ENCODE results near the gene RNF149.
"Not testable (repeated sequence)": the region's sequence is repeated elsewhere in the genome, so short reads cannot be mapped to it uniquely, and the experiment has no call there.

Gene RNF149

DNA sequence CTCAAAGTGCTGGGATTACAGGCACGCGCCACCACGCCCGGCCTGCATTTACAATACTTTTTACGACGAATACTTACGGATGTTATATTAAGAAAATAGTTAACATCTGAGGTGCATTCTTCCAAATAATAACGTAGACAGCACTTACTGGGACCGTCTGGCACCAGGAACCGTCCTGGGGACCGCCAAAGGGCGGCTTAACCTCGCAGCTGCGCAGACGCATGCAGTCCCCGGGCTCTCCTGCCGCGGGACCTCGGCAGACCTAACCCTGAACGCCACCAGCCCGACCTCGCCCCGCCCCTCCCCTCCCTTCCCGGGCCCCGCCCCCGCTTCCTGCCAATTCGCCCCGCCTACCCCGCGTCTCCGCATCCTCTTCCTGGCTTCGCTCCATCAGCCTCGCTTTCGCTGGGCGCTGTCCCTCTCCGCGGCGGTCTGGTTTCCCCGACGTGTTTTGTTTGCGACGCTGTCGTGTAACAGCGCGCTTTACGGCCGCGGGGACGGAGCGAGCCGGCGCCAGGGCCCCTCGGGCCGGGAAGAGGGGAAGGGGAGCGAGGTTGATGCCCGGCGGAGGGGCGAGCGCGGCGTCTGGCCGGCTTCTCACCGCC lies 56.0 kb downstream of the RNF149 start, which contains the start of gene CNOT11:
Gene CNOT11 (plus strand): TSS at position 479 of the 605 bp plus-strand sequence. CDS start 79 bp downstream, at position 558.
- Histone ChIP-seq H3K9me3 (ENCODE audit: insufficient read depth, low read length) (no peaks in the 10 kb centered on the region), H3K27ac (ENCODE audit: low read depth, low read length) (peak within 1 kb of the TSS; percentile 76), H2AFZ (ENCODE audit: low read depth, low read length, severe bottlenecking) (peak within 1 kb of the TSS; percentile 91)

DNA sequence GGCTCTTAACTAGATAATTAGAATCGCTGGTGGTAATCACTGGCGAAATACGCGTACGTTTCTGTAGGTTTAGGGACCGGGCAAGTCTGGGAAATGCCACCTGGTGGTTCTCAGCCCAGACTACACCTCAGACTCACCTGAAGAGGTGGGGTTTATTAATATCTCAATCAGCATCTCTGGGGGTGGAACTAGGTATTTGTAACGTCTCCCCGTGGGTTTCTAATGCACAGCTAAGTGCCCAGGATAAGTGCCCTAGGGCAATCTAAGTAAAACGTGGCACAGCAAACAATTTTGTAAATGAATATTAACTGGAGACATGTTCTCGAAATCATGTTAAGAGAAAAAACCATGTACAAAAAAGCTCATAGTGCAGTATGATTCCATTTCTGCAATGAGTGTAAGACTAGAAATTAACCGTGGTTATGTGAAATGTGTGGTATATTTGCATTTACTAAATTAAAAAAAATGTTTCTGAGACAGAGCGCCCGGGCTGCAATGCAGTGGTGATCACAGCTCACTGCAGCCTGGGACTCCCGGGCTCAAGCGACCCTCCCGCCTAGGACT lies 56.6 kb downstream of the RNF149 start:
- Histone ChIP-seq H3K27ac (ENCODE audit: low read depth, low read length) (peak overlapping the region; percentile 72), H3K4me2 (ENCODE audit: low read depth, low read length, poor library complexity, severe bottlenecking) (peak overlapping the region; percentile 83), H4K20me1 (ENCODE audit: low read depth, low read length) (peaks cover 3% of the 10 kb centered on the region; the same call in 1 of the 2 replicates), H3K9ac (ENCODE audit: low read length) (peak overlapping the region; percentile 98), H3K79me2 (ENCODE audit: insufficient read depth, low read length) (peaks cover 39% of the 10 kb centered on the region), H3K9me3 (ENCODE audit: insufficient read depth, low read length) (no peaks in the 10 kb centered on the region), H3K27me3 (ENCODE audit: low read length) (no peaks in the 10 kb centered on the region), H3K9me2 (replicated peaks; ENCODE audit: insufficient read depth, low read length) (no peaks in the 10 kb centered on the region), H3K4me3 (ENCODE audit: insufficient read depth, low read length, poor library complexity, severe bottlenecking) (peak overlapping the region; percentile 71), H3F3A (ENCODE audit: insufficient read depth) (0 out of 2 replicates have a peak, but pooled peaks cover 2% of the 10 kb centered on the region), H2AFZ (ENCODE audit: low read depth, low read length, severe bottlenecking) (peak overlapping the region; percentile 43), H3K36me3 (ENCODE audit: low read length) (no peaks in the 10 kb centered on the region)
- TF ChIP-seq, protein P1, sequence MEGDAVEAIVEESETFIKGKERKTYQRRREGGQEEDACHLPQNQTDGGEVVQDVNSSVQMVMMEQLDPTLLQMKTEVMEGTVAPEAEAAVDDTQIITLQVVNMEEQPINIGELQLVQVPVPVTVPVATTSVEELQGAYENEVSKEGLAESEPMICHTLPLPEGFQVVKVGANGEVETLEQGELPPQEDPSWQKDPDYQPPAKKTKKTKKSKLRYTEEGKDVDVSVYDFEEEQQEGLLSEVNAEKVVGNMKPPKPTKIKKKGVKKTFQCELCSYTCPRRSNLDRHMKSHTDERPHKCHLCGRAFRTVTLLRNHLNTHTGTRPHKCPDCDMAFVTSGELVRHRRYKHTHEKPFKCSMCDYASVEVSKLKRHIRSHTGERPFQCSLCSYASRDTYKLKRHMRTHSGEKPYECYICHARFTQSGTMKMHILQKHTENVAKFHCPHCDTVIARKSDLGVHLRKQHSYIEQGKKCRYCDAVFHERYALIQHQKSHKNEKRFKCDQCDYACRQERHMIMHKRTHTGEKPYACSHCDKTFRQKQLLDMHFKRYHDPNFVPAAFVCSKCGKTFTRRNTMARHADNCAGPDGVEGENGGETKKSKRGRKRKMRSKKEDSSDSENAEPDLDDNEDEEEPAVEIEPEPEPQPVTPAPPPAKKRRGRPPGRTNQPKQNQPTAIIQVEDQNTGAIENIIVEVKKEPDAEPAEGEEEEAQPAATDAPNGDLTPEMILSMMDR (IDR thresholded peaks at IDR 0.05; ENCODE audit: insufficient read depth, low read length, poor library complexity, severe bottlenecking), result no peak
- TF ChIP-seq EZH2phosphoT487 (conservative IDR thresholded peaks at IDR 0.05; ENCODE audit: low read length), result no peak

More for the DNA sequence above, 56.0 kb downstream of the RNF149 start, which contains the start of gene CNOT11:
- Histone ChIP-seq H4K20me1 (ENCODE audit: low read depth, low read length) (peaks cover 3% of the 10 kb centered on the region; the same call in 1 of the 2 replicates), H3K79me2 (ENCODE audit: insufficient read depth, low read length) (peaks cover 42% of the 10 kb centered on the region), H3K4me3 (ENCODE audit: insufficient read depth, low read length, poor library complexity, severe bottlenecking) (peak within 1 kb of the TSS; percentile 92), H3K27me3 (ENCODE audit: low read length) (no peaks in the 10 kb centered on the region), H3K4me2 (ENCODE audit: low read depth, low read length, poor library complexity, severe bottlenecking) (peak within 1 kb of the TSS; percentile 87), H3F3A (ENCODE audit: insufficient read depth) (0 out of 2 replicates have a peak, but pooled peaks cover 2% of the 10 kb centered on the region), H3K9me2 (replicated peaks; ENCODE audit: insufficient read depth, low read length) (no peaks in the 10 kb centered on the region), H3K9ac (ENCODE audit: low read length) (peak within 1 kb of the TSS; percentile 98), H3K36me3 (ENCODE audit: low read length) (no peaks in the 10 kb centered on the region)
- TF ChIP-seq, protein P1 (IDR thresholded peaks at IDR 0.05; ENCODE audit: insufficient read depth, low read length, poor library complexity, severe bottlenecking), result no peak
- no peak for TF ChIP-seq EZH2phosphoT487 (conservative IDR thresholded peaks at IDR 0.05; ENCODE audit: low read length)

DNA sequence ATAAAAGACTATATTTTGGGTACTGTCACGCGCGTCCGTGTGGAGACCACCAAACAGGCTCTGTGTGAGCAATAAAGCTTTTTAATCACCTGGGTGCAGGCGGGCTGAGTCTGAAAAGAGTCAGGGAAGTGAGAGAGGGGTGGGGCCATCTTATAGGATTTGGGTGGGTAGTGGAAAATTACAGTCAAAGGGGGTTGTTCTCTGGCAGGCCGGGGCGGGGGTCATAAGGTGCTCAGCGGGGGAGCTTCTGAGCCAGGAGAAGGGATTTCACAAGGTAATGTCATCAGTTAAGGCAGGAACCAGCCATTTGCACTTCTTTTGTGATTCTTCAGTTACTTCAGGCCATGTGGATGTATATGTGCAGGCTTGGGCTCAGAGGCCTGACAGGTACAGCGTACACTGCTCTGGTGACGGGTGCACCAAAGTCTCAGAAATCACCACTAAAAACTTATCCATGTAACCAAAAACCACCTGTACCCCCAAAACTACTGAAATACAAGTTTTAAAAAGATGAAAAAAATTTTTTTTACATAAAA lies 57.2 kb downstream of the RNF149 start:
- not testable (repeated sequence) for H3K36me3 ChIP-seq (ENCODE audit: low read length); H3K27ac ChIP-seq (ENCODE audit: low read depth, low read length); H3K9me2 ChIP-seq (replicated peaks; ENCODE audit: insufficient read depth, low read length); H3K9me3 ChIP-seq (ENCODE audit: insufficient read depth, low read length); H3K4me3 ChIP-seq (ENCODE audit: insufficient read depth, low read length, poor library complexity, severe bottlenecking); H3F3A ChIP-seq (ENCODE audit: insufficient read depth); H2AFZ ChIP-seq (ENCODE audit: low read depth, low read length, severe bottlenecking); H3K9ac ChIP-seq (ENCODE audit: low read length); H3K27me3 ChIP-seq (ENCODE audit: low read length); H4K20me1 ChIP-seq (ENCODE audit: low read depth, low read length)
- Histone ChIP-seq H3K4me2 (ENCODE audit: low read depth, low read length, poor library complexity, severe bottlenecking) (peak overlapping the region; percentile 83), H3K79me2 (ENCODE audit: insufficient read depth, low read length) (peaks cover 35% of the 10 kb centered on the region)

DNA sequence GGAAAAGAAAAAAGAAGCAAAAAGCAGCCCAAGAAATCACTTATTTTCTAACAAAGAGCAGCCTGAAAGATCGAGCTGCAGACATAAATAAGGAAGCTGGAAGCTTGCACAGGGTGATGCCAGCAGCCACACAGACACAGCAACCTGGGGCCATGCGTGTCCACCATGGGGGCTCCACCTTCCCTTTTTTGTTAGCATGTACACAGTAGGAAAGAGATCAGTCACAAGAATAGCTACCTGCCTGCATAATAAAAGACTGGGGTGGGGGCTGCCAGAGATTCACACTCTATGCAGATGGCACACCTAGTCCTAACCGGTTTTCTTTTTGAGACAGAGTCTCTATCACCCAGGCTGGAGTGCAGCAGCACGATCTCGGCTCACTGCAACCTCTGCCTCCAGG lies 58.7 kb downstream of the RNF149 start:
- Histone ChIP-seq H3K27ac (ENCODE audit: low read depth, low read length) (no peak overlapping the region), H3K4me2 (ENCODE audit: low read depth, low read length, poor library complexity, severe bottlenecking) (no peak overlapping the region), H4K20me1 (ENCODE audit: low read depth, low read length) (peaks cover 3% of the 10 kb centered on the region; the same call in 1 of the 2 replicates), H3K9me3 (ENCODE audit: insufficient read depth, low read length) (no peaks in the 10 kb centered on the region), H3K4me3 (ENCODE audit: insufficient read depth, low read length, poor library complexity, severe bottlenecking) (no peak overlapping the region), H3F3A (ENCODE audit: insufficient read depth) (0 out of 2 replicates have a peak, but pooled peaks cover 2% of the 10 kb centered on the region), H3K27me3 (ENCODE audit: low read length) (no peaks in the 10 kb centered on the region), H2AFZ (ENCODE audit: low read depth, low read length, severe bottlenecking) (no peak overlapping the region), H3K36me3 (ENCODE audit: low read length) (no peaks in the 10 kb centered on the region), H3K9me2 (replicated peaks; ENCODE audit: insufficient read depth, low read length) (no peaks in the 10 kb centered on the region), H3K9ac (ENCODE audit: low read length) (no peak overlapping the region), H3K79me2 (ENCODE audit: insufficient read depth, low read length) (peaks cover 21% of the 10 kb centered on the region)
- TF ChIP-seq, protein P1 (IDR thresholded peaks at IDR 0.05; ENCODE audit: insufficient read depth, low read length, poor library complexity, severe bottlenecking), result no peak
- TF ChIP-seq EZH2phosphoT487 (conservative IDR thresholded peaks at IDR 0.05; ENCODE audit: low read length), result no peak

DNA sequence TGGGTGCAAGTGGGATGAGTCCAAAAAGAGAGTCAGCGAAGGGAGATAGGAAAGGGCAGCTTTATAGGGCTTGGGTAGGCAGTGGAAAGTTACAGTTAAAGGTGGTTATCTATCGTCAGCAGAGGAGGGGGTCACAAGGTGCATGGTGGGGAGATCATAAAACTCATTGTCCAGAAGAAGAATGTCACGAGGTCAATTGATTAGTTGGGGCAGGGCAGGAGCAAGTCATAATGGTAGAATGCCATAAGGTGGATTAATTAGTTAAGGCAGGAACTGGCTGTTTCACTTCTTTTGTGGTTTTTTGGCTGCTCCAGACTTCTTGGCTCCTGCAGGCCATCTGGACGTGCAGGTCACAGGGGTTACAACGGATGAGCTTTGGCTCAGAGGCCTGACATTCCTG lies 59.7 kb downstream of the RNF149 start:
- H3K9me2 ChIP-seq (replicated peaks; ENCODE audit: insufficient read depth, low read length); H3K4me2 ChIP-seq (ENCODE audit: low read depth, low read length, poor library complexity, severe bottlenecking); H3K27ac ChIP-seq (ENCODE audit: low read depth, low read length); H4K20me1 ChIP-seq (ENCODE audit: low read depth, low read length); H3K36me3 ChIP-seq (ENCODE audit: low read length); H3K27me3 ChIP-seq (ENCODE audit: low read length); H3F3A ChIP-seq (ENCODE audit: insufficient read depth); H2AFZ ChIP-seq (ENCODE audit: low read depth, low read length, severe bottlenecking); H3K9me3 ChIP-seq (ENCODE audit: insufficient read depth, low read length); H3K4me3 ChIP-seq (ENCODE audit: insufficient read depth, low read length, poor library complexity, severe bottlenecking); H3K9ac ChIP-seq (ENCODE audit: low read length): not testable (repeated sequence)
- peaks cover 10% of the 10 kb centered on the region for H3K79me2 ChIP-seq (ENCODE audit: insufficient read depth, low read length)
